Progenitor cell of endocrine pancreas (in vitro differentiated cells): ENCODE measurements around the gene FAM13B. TPM values are rescaled to one million over a fixed set of nuclear protein-coding genes. Genes with fewer than 3 reads are reported as not detected.

Source experiments
- DNase-seq: peaks from one replicate; pipeline ENCODE4 v3.0.0; 2021; ENCODE audit warnings: low spot score; ENCODE audit not compliant: unreplicated experiment
- H3K27ac Mint-ChIP-seq: 2 replicates; pipeline ENCODE4 v1.8.0; 2021; ENCODE audit warnings: mild to moderate bottlenecking, moderate library complexity, mixed read lengths
- H3K27me3 Mint-ChIP-seq: 2 replicates; pipeline ENCODE4 v1.8.0; 2021; ENCODE audit warnings: mixed read lengths
- H3K36me3 Mint-ChIP-seq: 2 replicates; pipeline ENCODE4 v1.8.0; 2022; ENCODE audit warnings: mixed read lengths; ENCODE audit not compliant: insufficient read depth
- H3K4me1 Mint-ChIP-seq: 2 replicates; pipeline ENCODE4 v1.8.0; 2021; ENCODE audit warnings: low read depth, mixed read lengths
- H3K4me3 Mint-ChIP-seq: 2 replicates; pipeline ENCODE4 v1.8.0; 2021; ENCODE audit warnings: low read depth, mild to moderate bottlenecking, moderate library complexity, mixed read lengths
- H3K9me3 Mint-ChIP-seq: 2 replicates; pipeline ENCODE4 v1.8.0; 2021; ENCODE audit warnings: low read depth, mixed read lengths
- CTCF ChIP-seq: fragments of 200-600 bp; sonication (generic); IDR thresholded peaks from one replicate; pipeline ENCODE4 v1.5.0; 2021; ENCODE audit warnings: antibody characterized with exemption, mild to moderate bottlenecking; ENCODE audit not compliant: unreplicated experiment
- total RNA-seq: library from RNA; stranded (reverse); gene quantifications from 2 replicates; pipeline ENCODE4 v1.2.1, GENCODE V29; 2021

Gene FAM13B
- total RNA-seq, 1 donor from 2014 or later: 62.1 TPM

GRCh38 chr5:138037907-138038633 lies 5.2 kb upstream of the FAM13B start:
- Mint-ChIP-seq H3K9me3 (no peaks in the 10 kb centered on the region), H3K36me3 (no peaks in the 10 kb centered on the region), H3K27me3 (no peaks in the 10 kb centered on the region), H3K27ac (no peak overlapping the region), H3K4me3 (no peak overlapping the region), H3K4me1 (peaks cover 8% of the 10 kb centered on the region)
- no peak for DNase-seq
- TF ChIP-seq CTCF: no peak

- no peak overlapping the region for H3K4me3 Mint-ChIP-seq
- no peaks in the 10 kb centered on the region for H3K9me3 Mint-ChIP-seq
- no peaks in the 10 kb centered on the region for H3K27me3 Mint-ChIP-seq
Measured at GRCh38 chr5:138037271-138037670, 4.4 kb upstream of the FAM13B start.

GRCh38 chr5:138035605-138036537 lies 3.0 kb upstream of the FAM13B start:
- H3K36me3 Mint-ChIP-seq: no peaks in the 10 kb centered on the region
- no peaks in the 10 kb centered on the region for H3K27me3 Mint-ChIP-seq
- peaks cover 18% of the 10 kb centered on the region for H3K4me1 Mint-ChIP-seq
- H3K9me3 Mint-ChIP-seq: no peaks in the 10 kb centered on the region
- H3K4me3 Mint-ChIP-seq: peak overlapping the region; percentile 37
- H3K27ac Mint-ChIP-seq: peak overlapping the region; percentile 47
- peak; percentile 44 for DNase-seq
- TF ChIP-seq CTCF: peak; percentile 83

More at GRCh38 chr5:138037271-138037670, 4.4 kb upstream of the FAM13B start:
- TF ChIP-seq CTCF: no peak
- Mint-ChIP-seq H3K4me1 (peaks cover 8% of the 10 kb centered on the region), H3K36me3 (no peaks in the 10 kb centered on the region), H3K27ac (no peak overlapping the region)
- DNase-seq: no peak

- peak overlapping the region; percentile 99 for H3K27ac Mint-ChIP-seq
Measured at GRCh38 chr5:138033907-138034306, 1.0 kb upstream of the FAM13B start.

More at GRCh38 chr5:138033907-138034306, 1.0 kb upstream of the FAM13B start:
- H3K36me3 Mint-ChIP-seq: peaks cover 1% of the 10 kb centered on the region
- H3K27me3 Mint-ChIP-seq: no peaks in the 10 kb centered on the region
- no peak for TF ChIP-seq CTCF
- peaks cover 26% of the 10 kb centered on the region for H3K4me1 Mint-ChIP-seq
- H3K4me3 Mint-ChIP-seq: peak overlapping the region; percentile 98
- no peaks in the 10 kb centered on the region for H3K9me3 Mint-ChIP-seq
- no peak for DNase-seq
